HAP-1 (cell line): ENCODE data around the gene DDRGK1.

ENCODE experiments used
- DNase-seq, 2 experiments: peaks; one replicate each; pipeline ENCODE4 v3.0.0-alpha.2; 2016 to 2020; ENCODE audit warnings: low spot score in 2 of 2
- H3K27me3 ChIP-seq: fragments of 250-450 bp; sonication (Bioruptor Pico); 2 replicates; pipeline ENCODE4 v1.5.1; 2020; ENCODE audit warnings: low read depth, mild to moderate bottlenecking, moderate library complexity
- H3K36me3 ChIP-seq: fragments of 250-450 bp; sonication (Bioruptor Pico); replicated peaks from 2 replicates; pipeline ENCODE4 v1.5.1; 2020; ENCODE audit warnings: mild to moderate bottlenecking
- H3K4me1 ChIP-seq: fragments of 250-450 bp; sonication (Bioruptor Pico); 2 replicates; pipeline ENCODE4 v1.5.1; 2020; ENCODE audit warnings: mild to moderate bottlenecking
- H3K4me3 ChIP-seq: fragments of 250-450 bp; sonication (Bioruptor Pico); 2 replicates; pipeline ENCODE4 v1.5.1; 2020; ENCODE audit warnings: mild to moderate bottlenecking, moderate library complexity
- H3K9me3 ChIP-seq: fragments of 250-450 bp; sonication (Bioruptor Pico); 2 replicates; pipeline ENCODE4 v1.5.1; 2020; ENCODE audit warnings: mild to moderate bottlenecking, moderate library complexity
- in situ Hi-C: fragments of 300-500 bp; cut with MboI; formaldehyde crosslinking; loops from 3 replicates; pipeline ENCODE4 v1.14.3; 2020; ENCODE audit warnings: low sequenced_read_pairs, inconsistent platforms, mixed read lengths

Gene DDRGK1

DNA sequence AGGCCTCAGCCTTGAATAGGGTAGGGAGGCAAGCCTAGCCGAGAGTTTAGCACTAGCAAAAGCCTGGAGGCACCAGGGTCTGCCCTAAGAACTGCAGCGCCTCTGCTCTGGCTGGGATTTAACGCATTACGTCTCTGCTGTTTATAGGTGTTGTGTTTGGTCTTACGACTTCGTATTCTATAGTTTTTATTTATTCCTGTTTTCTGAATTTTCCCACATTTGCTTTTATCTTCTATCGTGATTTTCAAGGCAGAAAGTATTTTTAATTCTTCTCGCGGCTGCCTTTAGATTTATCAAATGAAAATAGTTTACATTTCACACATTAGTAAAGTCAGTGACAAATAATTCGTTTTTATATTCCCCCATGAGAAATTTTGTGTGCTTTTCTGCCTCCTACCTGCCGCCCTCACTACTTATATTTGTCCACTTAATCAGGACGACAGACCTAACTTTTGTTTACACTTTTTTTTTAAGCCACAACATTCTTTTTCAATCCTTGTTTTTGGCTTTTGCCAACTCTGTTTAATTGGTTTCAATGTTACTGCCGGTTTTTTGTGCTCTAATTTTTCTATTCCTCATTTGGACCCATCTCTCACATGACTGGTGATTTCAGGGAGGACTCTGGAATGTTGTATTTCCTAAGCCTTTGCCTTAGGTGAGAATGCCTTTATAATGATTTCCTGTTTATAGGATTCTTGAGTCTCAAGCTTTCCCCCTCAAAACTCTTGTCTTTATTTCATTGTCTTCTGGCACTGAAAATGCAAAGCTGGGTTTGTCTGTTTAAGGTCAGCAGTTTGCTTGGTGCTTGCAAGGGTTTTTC, 29.8 kb downstream of the DDRGK1 start:
- H3K36me3 ChIP-seq: no peaks in the 10 kb centered on the region
- peak; percentile 52 to 67 for DNase-seq
- H3K4me3 ChIP-seq: peak overlapping the region; percentile 90
- no peaks in the 10 kb centered on the region for H3K9me3 ChIP-seq
- peaks cover 12% of the 10 kb centered on the region for H3K4me1 ChIP-seq
- in situ Hi-C loops: no loop called here
- H3K27me3 ChIP-seq: no peaks in the 10 kb centered on the region

DNA sequence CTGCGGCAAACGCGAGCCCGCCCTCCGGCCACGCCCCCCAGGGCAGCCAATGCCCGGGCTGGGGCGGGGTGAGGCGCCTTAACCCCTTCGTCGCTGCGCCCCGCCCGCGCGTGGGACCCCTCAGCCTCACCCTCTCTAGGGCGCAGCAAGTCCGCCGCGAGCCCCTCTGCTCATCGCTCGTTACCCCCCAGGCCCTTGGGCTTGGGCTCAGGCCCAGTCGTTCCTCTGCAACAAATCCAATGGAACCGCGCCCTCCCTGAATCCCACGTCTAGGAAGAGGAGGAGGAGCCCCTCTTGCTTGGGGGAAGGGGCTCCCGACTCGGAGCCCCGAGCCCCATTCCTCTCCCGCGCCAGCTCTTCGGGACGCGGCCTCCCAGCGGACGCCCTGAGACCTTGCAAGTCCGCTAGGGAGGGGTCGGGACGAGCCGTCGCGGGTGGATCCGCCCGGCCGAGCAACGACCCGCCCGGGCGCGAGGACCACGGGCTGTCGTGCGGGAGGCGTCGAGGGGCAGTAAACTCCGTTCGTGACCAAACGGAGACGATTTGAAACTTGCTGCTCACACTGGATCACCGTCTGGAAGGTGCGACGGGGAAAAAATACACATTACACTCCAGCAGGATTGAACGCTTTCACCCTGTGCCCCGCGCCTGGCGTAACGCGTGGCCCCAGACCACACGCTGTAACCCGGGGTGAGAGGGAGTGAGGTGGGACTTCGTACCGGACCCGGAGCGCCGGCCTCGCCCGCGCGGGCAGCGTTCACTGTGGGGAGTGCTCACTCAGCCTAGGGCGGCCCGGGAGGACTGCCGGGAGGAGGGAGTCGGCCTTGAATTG, 30.7 kb downstream of the DDRGK1 start:
- H3K9me3 ChIP-seq: no peaks in the 10 kb centered on the region
- H3K36me3 ChIP-seq: no peaks in the 10 kb centered on the region
- in situ Hi-C loops: no loop called here
- no peaks in the 10 kb centered on the region for H3K27me3 ChIP-seq
- peak overlapping the region; percentile 90 for H3K4me3 ChIP-seq
- H3K4me1 ChIP-seq: peaks cover 12% of the 10 kb centered on the region
- peak; percentile 75 to 96 for DNase-seq

DNA sequence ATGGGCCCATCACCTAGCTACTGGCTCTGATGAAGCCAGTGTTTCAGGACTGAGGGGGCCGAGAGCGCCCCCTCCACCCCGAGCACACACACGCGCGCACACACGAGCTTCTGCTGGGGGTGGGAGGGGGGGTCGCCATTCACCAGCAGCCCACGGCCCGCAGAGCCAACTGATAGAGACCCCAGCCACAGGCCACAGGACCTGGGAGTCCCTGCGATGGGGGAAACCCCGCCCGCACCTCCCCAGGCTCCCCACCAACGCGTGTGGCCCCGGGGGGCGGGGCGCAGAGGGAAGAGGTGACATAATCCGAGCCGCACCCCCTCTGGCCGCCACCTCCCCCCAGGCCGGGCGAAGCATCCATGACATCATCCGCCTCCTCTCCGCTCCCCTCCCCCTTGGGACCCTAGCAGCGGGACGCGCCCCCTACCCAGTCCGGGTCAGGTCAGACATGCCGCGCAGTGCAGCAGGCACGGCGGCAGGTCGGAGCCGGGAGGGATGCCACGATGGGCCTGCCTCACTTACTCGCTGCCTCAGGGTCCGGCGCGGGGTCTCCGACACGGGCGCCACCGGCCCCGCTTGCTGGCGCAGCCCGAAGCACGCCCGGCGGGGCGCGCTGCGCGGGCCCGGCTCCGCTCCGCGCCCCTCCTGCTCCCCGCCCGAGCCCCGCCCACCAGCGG, 31.4 kb downstream of the DDRGK1 start, which contains the start of gene LZTS3:
LZTS3 (minus strand) TSS at position 617 of the 677 bp plus-strand sequence. CDS start 6,386 bp downstream, outside the sequence.
- Histone ChIP-seq H3K36me3 (no peaks in the 10 kb centered on the region), H3K27me3 (no peaks in the 10 kb centered on the region), H3K4me3 (peak within 1 kb of the TSS; percentile 90), H3K4me1 (peaks cover 12% of the 10 kb centered on the region), H3K9me3 (no peaks in the 10 kb centered on the region)
- peak; percentile 36 to 82 for DNase-seq
- in situ Hi-C loops: no loop called here

DNA sequence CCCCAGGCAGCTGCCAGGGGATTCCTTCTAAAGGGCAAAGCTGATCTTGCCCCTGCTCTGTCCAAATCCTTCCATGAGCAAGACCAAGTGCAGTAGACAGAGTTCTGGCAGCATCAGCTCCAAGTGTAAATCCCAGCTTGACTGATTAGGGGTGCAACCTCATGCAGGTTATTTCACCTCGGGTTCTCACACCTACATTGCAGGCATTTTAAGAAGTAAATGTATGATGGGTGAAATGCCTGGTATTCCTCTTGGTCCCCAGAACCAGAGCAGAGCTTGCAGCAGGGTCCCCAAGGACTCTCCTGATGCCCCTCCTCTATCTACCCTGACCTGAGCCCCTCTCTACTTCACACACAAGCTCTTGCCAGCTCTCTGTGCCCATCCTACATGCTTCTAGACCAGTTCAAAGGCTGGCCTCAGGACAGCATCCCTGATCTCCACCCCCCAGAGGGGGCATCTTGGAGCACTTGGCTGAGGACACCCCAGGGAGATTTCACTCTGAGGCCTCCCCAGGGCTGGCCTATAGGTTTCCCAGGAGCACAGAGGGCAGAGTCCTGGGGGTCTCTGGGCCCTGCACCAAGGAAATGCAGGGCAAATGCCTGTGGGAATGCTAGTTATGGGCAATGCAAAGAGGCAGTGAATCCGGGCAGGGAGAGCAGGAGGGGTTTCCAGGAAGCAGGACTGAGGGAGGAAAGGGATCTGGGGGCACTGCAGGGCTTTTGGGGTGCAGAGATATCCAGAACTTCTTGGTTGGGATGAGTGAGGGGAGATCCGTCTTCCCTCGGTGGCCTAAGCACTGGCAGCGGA, 32.2 kb downstream of the DDRGK1 start:
- in situ Hi-C loops: no loop called here
- Histone ChIP-seq H3K4me3 (peak overlapping the region; percentile 90), H3K9me3 (no peaks in the 10 kb centered on the region), H3K36me3 (no peaks in the 10 kb centered on the region), H3K4me1 (peaks cover 12% of the 10 kb centered on the region), H3K27me3 (no peaks in the 10 kb centered on the region)
- no peak for DNase-seq

DNA sequence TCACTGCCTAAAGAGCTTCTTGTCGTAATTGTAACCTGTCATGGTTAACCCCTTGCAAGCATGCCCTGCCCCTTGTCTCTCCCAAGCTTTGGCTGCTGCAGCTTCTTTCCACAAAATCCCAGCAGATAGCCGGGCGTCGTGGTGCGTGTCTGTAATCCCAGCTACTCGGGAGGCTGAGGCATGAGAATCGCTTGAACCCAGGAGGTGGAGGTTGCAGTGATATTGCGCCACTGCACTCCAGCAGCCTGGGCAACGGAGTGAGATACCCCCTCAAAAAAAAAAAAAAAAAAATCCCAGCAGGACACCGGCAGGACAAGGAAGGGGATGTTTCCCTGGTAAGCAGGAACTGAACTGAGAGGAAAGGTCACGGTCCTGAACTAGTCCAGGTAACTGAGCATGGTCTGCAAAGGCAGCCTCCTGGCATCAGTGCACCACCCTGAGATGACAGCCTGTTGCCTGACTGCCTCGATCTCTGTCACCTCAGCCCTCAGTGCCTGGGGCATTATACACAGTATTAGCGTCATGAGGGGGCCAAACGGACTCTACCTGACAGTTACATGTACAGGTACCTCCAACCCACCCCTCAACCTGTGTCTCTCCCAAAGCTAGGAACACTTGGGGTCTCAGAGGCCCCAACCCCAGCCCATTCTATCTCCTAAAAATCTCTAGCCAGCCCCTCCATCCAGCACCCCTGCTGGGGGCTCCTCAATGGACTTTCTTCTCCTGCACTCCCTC, 32.9 kb downstream of the DDRGK1 start:
- Histone ChIP-seq H3K27me3 (no peaks in the 10 kb centered on the region), H3K9me3 (no peaks in the 10 kb centered on the region), H3K4me3 (no peak overlapping the region)

DNA sequence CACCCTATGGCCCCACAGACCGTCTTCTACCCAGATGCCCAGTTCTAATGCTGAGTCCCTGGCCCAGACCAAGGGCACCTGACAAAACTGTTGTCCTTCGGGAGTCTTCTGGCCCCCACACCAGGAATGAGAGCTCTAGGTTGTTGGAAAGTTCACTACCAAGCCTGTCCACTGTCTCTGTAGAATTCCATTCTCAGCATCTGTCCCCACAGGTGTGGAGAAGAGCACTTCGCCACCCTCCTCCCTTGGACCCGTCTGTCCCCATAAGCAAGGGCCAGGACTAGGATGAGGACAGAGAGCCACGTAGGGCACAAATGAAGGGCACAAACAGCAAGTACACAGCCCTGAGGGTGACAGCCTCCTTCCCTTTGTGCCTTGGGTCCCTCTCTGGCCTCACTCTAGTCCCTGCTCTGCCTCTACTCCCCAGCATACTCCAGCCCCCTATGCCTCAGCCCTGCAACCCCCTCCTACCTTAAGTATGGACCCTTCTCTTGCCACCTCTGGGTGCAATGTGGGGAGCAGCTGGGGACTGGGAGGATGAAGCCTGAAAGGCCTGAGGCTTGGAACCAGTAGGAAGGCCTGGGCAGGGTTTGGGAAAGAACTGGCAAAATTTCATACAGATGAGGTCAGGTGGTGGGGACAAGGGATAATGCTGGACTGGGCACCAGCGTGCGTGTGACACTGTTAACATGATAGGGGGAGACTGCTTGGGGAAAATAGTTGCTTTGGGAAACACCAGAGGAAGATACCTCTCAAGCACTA, 35.5 kb downstream of the DDRGK1 start:
- no peak for DNase-seq
- H3K4me1 ChIP-seq: no peaks in the 10 kb centered on the region
- H3K4me3 ChIP-seq: no peak overlapping the region
- in situ Hi-C loops: no loop called here
- H3K36me3 ChIP-seq: no peaks in the 10 kb centered on the region
- no peaks in the 10 kb centered on the region for H3K27me3 ChIP-seq
- no peaks in the 10 kb centered on the region for H3K9me3 ChIP-seq

More for the DNA sequence above, 32.9 kb downstream of the DDRGK1 start:
- DNase-seq: no peak
- in situ Hi-C loops: no loop called here
- Histone ChIP-seq H3K36me3 (no peaks in the 10 kb centered on the region), H3K4me1 (peaks cover 12% of the 10 kb centered on the region)

DNA sequence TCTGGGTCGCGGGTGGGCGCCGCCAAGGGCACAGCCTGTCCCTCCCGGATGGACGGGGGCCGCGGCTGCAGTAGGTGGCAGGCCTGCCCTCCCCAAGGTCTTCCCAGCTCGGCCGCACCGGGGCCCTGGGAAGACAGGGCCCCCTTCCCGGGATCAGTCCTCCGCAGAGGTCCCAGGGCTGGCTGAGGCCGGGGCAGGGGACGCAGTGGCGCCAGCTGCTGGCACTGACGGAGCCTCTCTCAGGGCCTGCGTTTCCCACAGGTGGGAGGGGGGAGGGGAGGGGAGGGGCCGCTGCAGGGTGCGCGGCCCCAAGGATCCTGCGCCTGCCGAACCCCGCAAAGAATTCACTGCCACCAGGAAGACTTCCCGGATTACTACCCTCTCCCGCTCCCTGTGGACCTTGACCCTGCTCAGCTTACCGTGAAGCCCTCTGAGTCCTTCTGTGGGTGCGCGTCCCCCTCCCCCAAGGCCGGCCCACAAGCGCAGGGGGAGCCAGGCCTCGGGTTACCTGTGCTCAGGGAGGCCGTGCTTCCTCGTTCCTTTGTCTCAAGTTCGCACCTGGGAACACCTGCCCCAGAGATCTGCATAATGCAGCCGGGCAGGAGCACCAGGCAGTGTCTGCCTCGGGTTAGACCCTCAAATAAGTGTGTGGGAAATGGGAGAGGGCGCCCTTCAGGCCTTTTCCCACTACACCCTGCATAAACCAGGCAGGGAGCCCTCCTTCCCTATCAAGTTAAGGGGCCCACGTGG, 36.2 kb downstream of the DDRGK1 start:
- Histone ChIP-seq H3K9me3 (no peaks in the 10 kb centered on the region), H3K27me3 (no peaks in the 10 kb centered on the region), H3K36me3 (no peaks in the 10 kb centered on the region), H3K4me1 (no peaks in the 10 kb centered on the region), H3K4me3 (no peak overlapping the region)
- in situ Hi-C loops: no loop called here
- no peak for DNase-seq

DNA sequence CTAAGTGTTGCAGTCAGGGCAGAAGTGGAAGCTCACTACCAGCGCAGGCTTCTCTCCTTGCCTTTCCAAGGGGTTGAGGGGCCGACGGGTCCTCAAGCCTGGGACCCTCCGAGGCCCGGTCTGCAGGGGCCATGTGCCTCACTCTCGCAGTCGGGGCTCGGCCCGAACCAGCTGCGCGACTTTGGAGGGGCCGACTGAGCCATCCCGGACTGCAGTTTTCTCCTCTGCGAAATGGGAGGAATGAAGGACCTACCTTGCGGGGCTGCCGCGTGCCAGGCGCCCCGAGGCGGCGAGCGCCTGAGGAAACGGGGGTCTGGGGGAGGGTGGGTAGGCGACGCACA, 36.8 kb downstream of the DDRGK1 start:
- Histone ChIP-seq H3K27me3 (no peaks in the 10 kb centered on the region), H3K4me3 (no peak overlapping the region), H3K9me3 (no peaks in the 10 kb centered on the region), H3K4me1 (no peaks in the 10 kb centered on the region), H3K36me3 (no peaks in the 10 kb centered on the region)
- DNase-seq: no peak
- in situ Hi-C loops: no loop called here

DNA sequence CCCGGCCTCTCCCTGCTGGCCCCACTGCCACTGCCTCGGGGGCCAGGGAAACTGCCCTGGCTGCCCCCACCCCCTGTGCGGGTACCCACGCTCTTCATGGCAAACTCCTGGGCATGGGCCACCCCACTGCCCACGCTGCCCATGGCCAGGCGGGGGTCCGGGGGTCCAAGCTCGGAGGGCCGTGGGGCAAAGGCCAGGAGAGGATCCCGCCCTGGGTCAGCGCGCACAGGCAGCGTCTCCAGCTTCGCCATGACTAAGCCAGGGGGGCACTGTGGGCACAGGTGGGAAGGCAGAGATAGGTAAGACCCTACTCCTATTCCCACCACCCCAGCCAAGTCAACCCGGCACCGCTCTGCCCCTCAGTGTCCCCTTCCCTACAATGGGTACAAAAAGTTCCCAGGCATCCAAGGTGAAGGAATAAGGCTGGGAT, 37.6 kb downstream of the DDRGK1 start:
- no peaks in the 10 kb centered on the region for H3K4me1 ChIP-seq
- H3K36me3 ChIP-seq: no peaks in the 10 kb centered on the region
- in situ Hi-C loops: no loop called here
- no peaks in the 10 kb centered on the region for H3K27me3 ChIP-seq
- no peaks in the 10 kb centered on the region for H3K9me3 ChIP-seq
- no peak overlapping the region for H3K4me3 ChIP-seq
- DNase-seq: no peak

DNA sequence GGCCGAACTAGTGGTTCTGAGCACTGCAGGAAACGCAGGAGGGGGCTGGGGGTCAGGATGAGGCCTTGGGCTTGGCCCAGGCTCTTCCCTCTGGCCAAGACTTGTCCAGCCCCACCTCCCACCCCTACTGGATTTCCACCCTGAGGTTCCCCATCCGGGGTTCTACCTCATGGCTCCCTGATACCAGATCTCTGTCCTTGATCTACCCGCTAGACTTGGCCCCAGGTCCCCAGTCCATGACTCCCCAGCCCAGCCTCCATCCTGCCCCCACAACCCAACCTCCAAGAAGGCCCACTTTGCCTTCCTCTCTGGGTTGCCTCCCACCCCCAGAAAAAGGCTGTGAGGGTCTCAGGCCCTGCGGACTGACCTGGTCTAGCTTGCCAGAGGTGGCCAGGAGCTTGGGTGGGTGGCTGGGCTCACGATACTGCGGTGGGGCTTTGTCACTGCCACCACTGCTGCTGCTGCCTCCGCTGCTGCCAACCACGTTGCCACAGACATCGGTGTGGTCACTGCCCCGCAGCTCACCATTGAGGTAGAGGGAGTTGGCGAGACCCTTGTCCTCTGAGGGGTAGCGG, 38.1 kb downstream of the DDRGK1 start:
- Histone ChIP-seq H3K4me1 (no peaks in the 10 kb centered on the region), H3K36me3 (no peaks in the 10 kb centered on the region), H3K4me3 (no peak overlapping the region), H3K9me3 (no peaks in the 10 kb centered on the region), H3K27me3 (no peaks in the 10 kb centered on the region)
- no peak for DNase-seq
- in situ Hi-C loops: no loop called here

DNA sequence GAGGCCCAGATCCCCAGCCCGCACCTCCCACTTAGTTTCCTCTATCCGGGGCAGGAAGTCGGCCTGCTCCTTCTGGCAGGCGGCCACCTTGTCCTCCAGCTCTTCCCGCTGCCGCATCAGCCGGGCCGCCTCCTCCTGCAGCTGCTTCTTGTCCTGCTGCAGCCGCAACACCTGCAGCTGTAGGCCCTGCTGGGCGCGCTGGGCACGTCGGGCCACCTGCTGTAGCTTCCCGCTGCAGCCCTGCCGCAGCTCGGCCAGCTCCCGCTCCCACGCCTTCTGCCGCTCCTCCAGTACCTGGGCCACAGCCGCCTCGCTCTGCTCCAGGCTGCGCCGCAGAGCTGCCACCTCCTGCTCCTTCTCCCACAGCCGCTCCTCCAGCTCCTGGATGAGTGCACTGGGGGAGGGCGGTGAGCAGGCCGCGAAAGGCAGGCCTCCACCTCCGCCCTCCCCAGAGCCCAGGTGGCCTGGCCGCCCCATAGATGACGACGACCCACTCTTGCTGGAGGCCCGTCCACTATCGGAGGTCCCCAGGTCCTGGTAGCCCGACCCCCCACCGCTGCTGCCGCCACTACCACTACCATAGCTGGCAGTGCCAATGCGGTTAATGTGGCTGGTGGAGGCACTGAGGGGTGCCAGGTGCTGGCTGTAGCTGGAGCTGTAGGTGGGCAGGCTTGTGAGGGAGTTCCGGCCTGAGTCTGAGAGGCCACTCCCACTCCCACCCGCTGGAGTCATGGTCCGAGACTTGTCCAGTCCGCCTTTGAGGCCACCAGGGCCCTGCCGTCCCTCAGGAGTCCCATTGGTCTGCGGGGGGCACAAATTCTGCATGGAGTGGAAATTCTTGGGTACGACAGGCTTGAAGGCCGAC, 38.8 kb downstream of the DDRGK1 start:
- Histone ChIP-seq H3K36me3 (no peaks in the 10 kb centered on the region), H3K4me1 (no peaks in the 10 kb centered on the region), H3K4me3 (no peak overlapping the region), H3K9me3 (no peaks in the 10 kb centered on the region), H3K27me3 (no peaks in the 10 kb centered on the region)
- DNase-seq: no peak
- in situ Hi-C loops: no loop called here
